ENCODE measurements around the gene SH3RF1. TPM values are rescaled to one million over a fixed set of nuclear protein-coding genes. Genes with fewer than 3 reads are reported as not detected.

SH3RF1 gene
- total RNA-seq, 2 experiments from 2014 or later, result 0.19 to 0.24 TPM

GRCh38 chr4:169079942-169080827 is 190.6 kb downstream of the SH3RF1 start:
- CTCF ChIA-PET, result no interaction called here
- POLR2A ChIA-PET, result no interaction called here
- H3K27me3 Mint-ChIP-seq, result peaks cover 10% of the 10 kb centered on the region
- intact Hi-C loops (cut with micrococcal nuclease), result no loop called here
- H3K36me3 Mint-ChIP-seq, result no peaks in the 10 kb centered on the region
- H3K4me1 Mint-ChIP-seq (ENCODE audit: low read depth), result peaks cover 10% of the 10 kb centered on the region
- H3K9me3 Mint-ChIP-seq, result no peaks in the 10 kb centered on the region
- H3K4me3 Mint-ChIP-seq, result no peak overlapping the region
- no peak overlapping the region for H3K27ac Mint-ChIP-seq
- peak; percentile 26 for DNase-seq

- no peaks in the 10 kb centered on the region for H3K36me3 Mint-ChIP-seq
- POLR2A ChIA-PET, result no interaction called here
- CTCF ChIA-PET, result no interaction called here
Measured at GRCh38 chr4:169074117-169074516, 196.6 kb downstream of the SH3RF1 start.

GRCh38 chr4:169071747-169072146 is 199.0 kb downstream of the SH3RF1 start:
- no peaks in the 10 kb centered on the region for H3K9me3 Mint-ChIP-seq
- intact Hi-C loops (cut with micrococcal nuclease), result no loop called here
- no peak overlapping the region for H3K4me3 Mint-ChIP-seq
- no peak overlapping the region for H3K27ac Mint-ChIP-seq
- CTCF ChIA-PET, result interaction anchor here (0.6 kb wide), 1 partner anchor 47 kb away, joined by 3 read pairs; no protein-coding TSS in a partner anchor
- DNase-seq, result no peak
- no peaks in the 10 kb centered on the region for H3K36me3 Mint-ChIP-seq
- POLR2A ChIA-PET, result no interaction called here
- no peaks in the 10 kb centered on the region for H3K27me3 Mint-ChIP-seq
- H3K4me1 Mint-ChIP-seq (ENCODE audit: low read depth), result no peaks in the 10 kb centered on the region

More at GRCh38 chr4:169074117-169074516, 196.6 kb downstream of the SH3RF1 start:
- Mint-ChIP-seq H3K4me3 (no peak overlapping the region), H3K27me3 (no peaks in the 10 kb centered on the region), H3K27ac (no peak overlapping the region), H3K9me3 (no peaks in the 10 kb centered on the region), H3K4me1 (ENCODE audit: low read depth) (no peaks in the 10 kb centered on the region)
- DNase-seq, result no peak
- intact Hi-C loops (cut with micrococcal nuclease), result no loop called here

GRCh38 chr4:169070895-169071218 is 199.9 kb downstream of the SH3RF1 start:
- H3K27me3 Mint-ChIP-seq, result no peaks in the 10 kb centered on the region
- intact Hi-C loops (cut with micrococcal nuclease), result no loop called here
- no peaks in the 10 kb centered on the region for H3K4me1 Mint-ChIP-seq (ENCODE audit: low read depth)
- H3K9me3 Mint-ChIP-seq, result no peaks in the 10 kb centered on the region
- H3K4me3 Mint-ChIP-seq, result no peak overlapping the region
- DNase-seq, result no peak
- ChIA-PET CTCF (no interaction called here), POLR2A (interaction anchor here (0.6 kb wide), 1 partner anchor 377 kb away, joined by 3 read pairs; no protein-coding TSS in a partner anchor)
- no peaks in the 10 kb centered on the region for H3K36me3 Mint-ChIP-seq
- H3K27ac Mint-ChIP-seq, result no peak overlapping the region

- Mint-ChIP-seq H3K27me3 (no peaks in the 10 kb centered on the region), H3K36me3 (no peaks in the 10 kb centered on the region), H3K4me3 (no peak overlapping the region), H3K4me1 (ENCODE audit: low read depth) (no peaks in the 10 kb centered on the region), H3K9me3 (no peaks in the 10 kb centered on the region), H3K27ac (no peak overlapping the region)
- intact Hi-C loops (cut with micrococcal nuclease), result no loop called here
- ChIA-PET CTCF (no interaction called here), POLR2A (interaction anchor here (0.6 kb wide), 1 partner anchor 377 kb away, joined by 3 read pairs; no protein-coding TSS in a partner anchor)
- no peak for DNase-seq
Measured at GRCh38 chr4:169070071-169070894, 200.5 kb downstream of the SH3RF1 start.

- ChIA-PET CTCF (no interaction called here), POLR2A (no interaction called here)
- intact Hi-C loops (cut with micrococcal nuclease), result no loop called here
- no peaks in the 10 kb centered on the region for H3K4me1 Mint-ChIP-seq (ENCODE audit: low read depth)
- no peak overlapping the region for H3K4me3 Mint-ChIP-seq
- DNase-seq, result no peak
- H3K27me3 Mint-ChIP-seq, result no peaks in the 10 kb centered on the region
- H3K9me3 Mint-ChIP-seq, result no peaks in the 10 kb centered on the region
- no peak overlapping the region for H3K27ac Mint-ChIP-seq
- no peaks in the 10 kb centered on the region for H3K36me3 Mint-ChIP-seq
Measured at GRCh38 chr4:169068423-169068822, 202.3 kb downstream of the SH3RF1 start.

- Mint-ChIP-seq H3K27me3 (no peaks in the 10 kb centered on the region), H3K27ac (no peak overlapping the region), H3K4me3 (no peak overlapping the region), H3K36me3 (no peaks in the 10 kb centered on the region), H3K4me1 (ENCODE audit: low read depth) (no peaks in the 10 kb centered on the region), H3K9me3 (no peaks in the 10 kb centered on the region)
- intact Hi-C loops (cut with micrococcal nuclease), result no loop called here
- ChIA-PET CTCF (no interaction called here), POLR2A (no interaction called here)
- DNase-seq, result no peak
Measured at GRCh38 chr4:169066934-169067333, 203.8 kb downstream of the SH3RF1 start.

GRCh38 chr4:169064296-169064695 is 206.5 kb downstream of the SH3RF1 start:
- intact Hi-C loops (cut with micrococcal nuclease), result no loop called here
- Mint-ChIP-seq H3K4me1 (ENCODE audit: low read depth) (no peaks in the 10 kb centered on the region), H3K27ac (no peak overlapping the region), H3K36me3 (no peaks in the 10 kb centered on the region), H3K27me3 (no peaks in the 10 kb centered on the region), H3K4me3 (no peak overlapping the region), H3K9me3 (no peaks in the 10 kb centered on the region)
- ChIA-PET POLR2A (interaction anchor here (0.9 kb wide), 1 partner anchor 17 kb away, joined by 3 read pairs; no protein-coding TSS in a partner anchor), CTCF (no interaction called here)
- no peak for DNase-seq

GRCh38 chr4:169063441-169063840 is 207.3 kb downstream of the SH3RF1 start:
- H3K4me1 Mint-ChIP-seq (ENCODE audit: low read depth), result no peaks in the 10 kb centered on the region
- no peak for DNase-seq
- no peaks in the 10 kb centered on the region for H3K9me3 Mint-ChIP-seq
- H3K27me3 Mint-ChIP-seq, result no peaks in the 10 kb centered on the region
- CTCF ChIA-PET, result no interaction called here
- POLR2A ChIA-PET, result no interaction called here
- no peaks in the 10 kb centered on the region for H3K36me3 Mint-ChIP-seq
- no peak overlapping the region for H3K27ac Mint-ChIP-seq
- H3K4me3 Mint-ChIP-seq, result no peak overlapping the region
- intact Hi-C loops (cut with micrococcal nuclease), result no loop called here

- no peaks in the 10 kb centered on the region for H3K27me3 Mint-ChIP-seq
- H3K36me3 Mint-ChIP-seq, result no peaks in the 10 kb centered on the region
- no peaks in the 10 kb centered on the region for H3K4me1 Mint-ChIP-seq (ENCODE audit: low read depth)
- no peak overlapping the region for H3K27ac Mint-ChIP-seq
- ChIA-PET CTCF (no interaction called here), POLR2A (no interaction called here)
- no peak overlapping the region for H3K4me3 Mint-ChIP-seq
- DNase-seq, result no peak
- H3K9me3 Mint-ChIP-seq, result no peaks in the 10 kb centered on the region
- intact Hi-C loops (cut with micrococcal nuclease), result no loop called here
Measured at GRCh38 chr4:169062897-169063244, 207.9 kb downstream of the SH3RF1 start.

GRCh38 chr4:169061386-169061785 is 209.4 kb downstream of the SH3RF1 start:
- DNase-seq, result no peak
- Mint-ChIP-seq H3K4me1 (ENCODE audit: low read depth) (no peaks in the 10 kb centered on the region), H3K27me3 (no peaks in the 10 kb centered on the region), H3K27ac (no peak overlapping the region), H3K36me3 (no peaks in the 10 kb centered on the region), H3K9me3 (no peaks in the 10 kb centered on the region), H3K4me3 (no peak overlapping the region)
- POLR2A ChIA-PET, result no interaction called here
- intact Hi-C loops (cut with micrococcal nuclease), result no loop called here
- CTCF ChIA-PET, result no interaction called here

- intact Hi-C loops (cut with micrococcal nuclease), result no loop called here
- CTCF ChIA-PET, result no interaction called here
- Mint-ChIP-seq H3K4me3 (no peak overlapping the region), H3K27ac (no peak overlapping the region), H3K4me1 (ENCODE audit: low read depth) (no peaks in the 10 kb centered on the region), H3K27me3 (peaks cover 1% of the 10 kb centered on the region), H3K9me3 (no peaks in the 10 kb centered on the region), H3K36me3 (no peaks in the 10 kb centered on the region)
- POLR2A ChIA-PET, result no interaction called here
- DNase-seq, result no peak
Measured at GRCh38 chr4:169060391-169061091, 210.2 kb downstream of the SH3RF1 start.

All from activated CD4-positive, alpha-beta memory T cell treated with anti-CD3 and anti-CD28 coated beads for 36 hours (primary cell).